WTC11 (cell line): Measurements from ENCODE around the gene MSX2.

ENCODE experiments used
- JAZF1 ChIP-seq: fragments of 250-450 bp; sonication (Bioruptor Pico); IDR thresholded peaks from 2 replicates; pipeline ENCODE4 v1.9.0; 2021; ENCODE audit warnings: moderate library complexity, mild to moderate bottlenecking, inconsistent platforms
- NFE2L1 ChIP-seq: sonication (generic); formaldehyde crosslinking; IDR thresholded peaks from 2 replicates; pipeline ENCODE4 v1.8.1; 2023; ENCODE audit warnings: missing genetic modification reagents
- NR3C1 ChIP-seq: sonication (generic); formaldehyde crosslinking; conservative IDR thresholded peaks from 2 replicates; pipeline ENCODE4 v1.8.1; 2023; ENCODE audit warnings: low read depth, mild to moderate bottlenecking, missing genetic modification reagents
- ZNF263 ChIP-seq: sonication (generic); formaldehyde crosslinking; IDR thresholded peaks from 2 replicates; pipeline ENCODE4 v1.8.1; 2022; ENCODE audit warnings: low read depth, mild to moderate bottlenecking, moderate library complexity, missing genetic modification reagents
- ZNF317 ChIP-seq: sonication (generic); formaldehyde crosslinking; IDR thresholded peaks from 2 replicates; pipeline ENCODE4 v1.8.1; 2023; ENCODE audit warnings: low read depth, mild to moderate bottlenecking, moderate library complexity, missing genetic modification reagents, borderline replicate concordance
- TF ChIP-seq, protein P1 (sequence below): fragments of 200-600 bp; IDR thresholded peaks from 2 replicates; pipeline ENCODE4 v1.8.0; 2022; ENCODE audit warnings: antibody characterized with exemption
- TF ChIP-seq, protein P2 (sequence below): sonication (generic); formaldehyde crosslinking; IDR thresholded peaks from 2 replicates; pipeline ENCODE4 v1.8.0; 2022; ENCODE audit warnings: mild to moderate bottlenecking, missing genetic modification reagents
- TF ChIP-seq, protein P3 (sequence below): sonication (generic); formaldehyde crosslinking; IDR thresholded peaks from 2 replicates; pipeline ENCODE4 v1.8.1; 2022; ENCODE audit warnings: low read depth, missing genetic modification reagents, borderline replicate concordance
- TF ChIP-seq, protein P4 (sequence below): sonication (generic); formaldehyde crosslinking; IDR thresholded peaks from 2 replicates; pipeline ENCODE4 v1.8.1; 2023; ENCODE audit warnings: mild to moderate bottlenecking, missing genetic modification reagents
- TF ChIP-seq, protein P5 (sequence below): sonication (generic); formaldehyde crosslinking; IDR thresholded peaks from 2 replicates; pipeline ENCODE4 v1.8.0; 2022; ENCODE audit warnings: mild to moderate bottlenecking, missing genetic modification reagents

DNA sequence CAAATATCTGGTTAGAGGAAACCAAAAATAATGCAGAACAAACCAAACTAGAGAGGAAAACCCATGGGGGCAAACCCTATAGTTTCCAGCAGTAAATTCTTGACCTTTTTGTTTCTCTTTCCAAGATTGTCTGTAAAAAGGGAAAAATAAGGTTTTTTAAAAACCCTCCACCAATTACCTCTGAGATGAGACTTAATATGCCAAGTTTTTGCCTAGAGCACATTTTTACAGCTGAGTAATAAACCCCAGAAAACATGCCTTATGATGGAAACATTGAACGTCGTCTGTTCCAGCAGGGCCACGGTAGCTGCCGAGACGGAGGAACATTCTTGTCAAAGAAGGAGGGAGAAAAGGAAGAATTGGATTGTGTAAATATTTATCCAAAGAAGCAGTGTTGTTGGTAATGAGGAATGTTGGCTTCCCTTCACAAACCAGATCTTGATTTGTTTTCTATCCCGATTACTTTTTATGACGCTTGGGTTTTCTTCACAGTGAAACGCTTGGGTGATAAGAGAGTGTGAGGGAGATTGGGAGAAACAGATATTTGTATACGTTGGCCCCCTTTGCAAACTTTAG lies 17.3 kb upstream of the MSX2 start:
- TF ChIP-seq, protein P1, sequence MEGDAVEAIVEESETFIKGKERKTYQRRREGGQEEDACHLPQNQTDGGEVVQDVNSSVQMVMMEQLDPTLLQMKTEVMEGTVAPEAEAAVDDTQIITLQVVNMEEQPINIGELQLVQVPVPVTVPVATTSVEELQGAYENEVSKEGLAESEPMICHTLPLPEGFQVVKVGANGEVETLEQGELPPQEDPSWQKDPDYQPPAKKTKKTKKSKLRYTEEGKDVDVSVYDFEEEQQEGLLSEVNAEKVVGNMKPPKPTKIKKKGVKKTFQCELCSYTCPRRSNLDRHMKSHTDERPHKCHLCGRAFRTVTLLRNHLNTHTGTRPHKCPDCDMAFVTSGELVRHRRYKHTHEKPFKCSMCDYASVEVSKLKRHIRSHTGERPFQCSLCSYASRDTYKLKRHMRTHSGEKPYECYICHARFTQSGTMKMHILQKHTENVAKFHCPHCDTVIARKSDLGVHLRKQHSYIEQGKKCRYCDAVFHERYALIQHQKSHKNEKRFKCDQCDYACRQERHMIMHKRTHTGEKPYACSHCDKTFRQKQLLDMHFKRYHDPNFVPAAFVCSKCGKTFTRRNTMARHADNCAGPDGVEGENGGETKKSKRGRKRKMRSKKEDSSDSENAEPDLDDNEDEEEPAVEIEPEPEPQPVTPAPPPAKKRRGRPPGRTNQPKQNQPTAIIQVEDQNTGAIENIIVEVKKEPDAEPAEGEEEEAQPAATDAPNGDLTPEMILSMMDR, result no peak
- TF ChIP-seq NFE2L1 (CRISPR knock-in tag), result no peak
- TF ChIP-seq, protein P2, sequence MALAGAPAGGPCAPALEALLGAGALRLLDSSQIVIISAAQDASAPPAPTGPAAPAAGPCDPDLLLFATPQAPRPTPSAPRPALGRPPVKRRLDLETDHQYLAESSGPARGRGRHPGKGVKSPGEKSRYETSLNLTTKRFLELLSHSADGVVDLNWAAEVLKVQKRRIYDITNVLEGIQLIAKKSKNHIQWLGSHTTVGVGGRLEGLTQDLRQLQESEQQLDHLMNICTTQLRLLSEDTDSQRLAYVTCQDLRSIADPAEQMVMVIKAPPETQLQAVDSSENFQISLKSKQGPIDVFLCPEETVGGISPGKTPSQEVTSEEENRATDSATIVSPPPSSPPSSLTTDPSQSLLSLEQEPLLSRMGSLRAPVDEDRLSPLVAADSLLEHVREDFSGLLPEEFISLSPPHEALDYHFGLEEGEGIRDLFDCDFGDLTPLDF (CRISPR knock-in tag), result no peak
- TF ChIP-seq, protein P3, sequence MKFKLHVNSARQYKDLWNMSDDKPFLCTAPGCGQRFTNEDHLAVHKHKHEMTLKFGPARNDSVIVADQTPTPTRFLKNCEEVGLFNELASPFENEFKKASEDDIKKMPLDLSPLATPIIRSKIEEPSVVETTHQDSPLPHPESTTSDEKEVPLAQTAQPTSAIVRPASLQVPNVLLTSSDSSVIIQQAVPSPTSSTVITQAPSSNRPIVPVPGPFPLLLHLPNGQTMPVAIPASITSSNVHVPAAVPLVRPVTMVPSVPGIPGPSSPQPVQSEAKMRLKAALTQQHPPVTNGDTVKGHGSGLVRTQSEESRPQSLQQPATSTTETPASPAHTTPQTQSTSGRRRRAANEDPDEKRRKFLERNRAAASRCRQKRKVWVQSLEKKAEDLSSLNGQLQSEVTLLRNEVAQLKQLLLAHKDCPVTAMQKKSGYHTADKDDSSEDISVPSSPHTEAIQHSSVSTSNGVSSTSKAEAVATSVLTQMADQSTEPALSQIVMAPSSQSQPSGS, result no peak
- TF ChIP-seq, protein P4, sequence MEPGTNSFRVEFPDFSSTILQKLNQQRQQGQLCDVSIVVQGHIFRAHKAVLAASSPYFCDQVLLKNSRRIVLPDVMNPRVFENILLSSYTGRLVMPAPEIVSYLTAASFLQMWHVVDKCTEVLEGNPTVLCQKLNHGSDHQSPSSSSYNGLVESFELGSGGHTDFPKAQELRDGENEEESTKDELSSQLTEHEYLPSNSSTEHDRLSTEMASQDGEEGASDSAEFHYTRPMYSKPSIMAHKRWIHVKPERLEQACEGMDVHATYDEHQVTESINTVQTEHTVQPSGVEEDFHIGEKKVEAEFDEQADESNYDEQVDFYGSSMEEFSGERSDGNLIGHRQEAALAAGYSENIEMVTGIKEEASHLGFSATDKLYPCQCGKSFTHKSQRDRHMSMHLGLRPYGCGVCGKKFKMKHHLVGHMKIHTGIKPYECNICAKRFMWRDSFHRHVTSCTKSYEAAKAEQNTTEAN (CRISPR knock-in tag), result no peak
- TF ChIP-seq, protein P5, sequence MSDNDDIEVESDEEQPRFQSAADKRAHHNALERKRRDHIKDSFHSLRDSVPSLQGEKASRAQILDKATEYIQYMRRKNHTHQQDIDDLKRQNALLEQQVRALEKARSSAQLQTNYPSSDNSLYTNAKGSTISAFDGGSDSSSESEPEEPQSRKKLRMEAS (CRISPR knock-in tag), result no peak
- no peak for TF ChIP-seq ZNF317 (CRISPR knock-in tag)
- no peak for TF ChIP-seq ZNF263 (CRISPR knock-in tag)
- no peak for TF ChIP-seq JAZF1 (CRISPR knock-in tag)
- TF ChIP-seq NR3C1 (CRISPR knock-in tag), result no peak
